Kidney epithelial cell (primary cell): ENCODE results near the gene BSND. TPM values are rescaled to one million over a fixed set of nuclear protein-coding genes. Genes with fewer than 3 reads are reported as not detected.

ENCODE experiments used
- DNase-seq: peaks from one replicate; pipeline ENCODE4 v3.0.0-alpha.2; 2010; ENCODE audit warnings: low read depth
- H3K27me3 ChIP-seq: 2 replicates; pipeline ENCODE4 v1.6.0; 2011; ENCODE audit warnings: low read length; ENCODE audit not compliant: control insufficient read depth, insufficient read depth
- H3K36me3 ChIP-seq: 2 replicates; pipeline ENCODE4 v1.5.1; 2011; ENCODE audit warnings: low read length; ENCODE audit not compliant: control insufficient read depth, insufficient read depth
- H3K4me3 ChIP-seq: 2 replicates; pipeline ENCODE4 v1.5.1; 2011; ENCODE audit warnings: low read depth, mild to moderate bottlenecking, control low read depth, low read length
- total RNA-seq: library from RNA; depleted of rRNA; stranded (reverse); fragments of >200 nt; gene quantifications from 2 replicates; pipeline ENCODE4 v1.2.3, GENCODE V29; 2015
- TF ChIP-seq, protein P1 (sequence below): IDR thresholded peaks from 2 replicates; pipeline ENCODE4 v1.5.1; 2011; ENCODE audit warnings: mild to moderate bottlenecking, moderate library complexity, low read length, control low read depth, inconsistent platforms; ENCODE audit not compliant: insufficient read depth, poor library complexity, severe bottlenecking

The BSND gene
- not detected in 2 replicates for total RNA-seq

GRCh38 chr1:54998677-54999076, at the start of gene BSND:
BSND (plus strand) TSS chr1:54998933; CDS start chr1:54999187, 254 bp downstream.
- Histone ChIP-seq H3K36me3 (no peaks in the 10 kb centered on the region), H3K4me3 (no peak within 1 kb of the TSS), H3K27me3 (peaks cover 27% of the 10 kb centered on the region)
- TF ChIP-seq, protein P1, sequence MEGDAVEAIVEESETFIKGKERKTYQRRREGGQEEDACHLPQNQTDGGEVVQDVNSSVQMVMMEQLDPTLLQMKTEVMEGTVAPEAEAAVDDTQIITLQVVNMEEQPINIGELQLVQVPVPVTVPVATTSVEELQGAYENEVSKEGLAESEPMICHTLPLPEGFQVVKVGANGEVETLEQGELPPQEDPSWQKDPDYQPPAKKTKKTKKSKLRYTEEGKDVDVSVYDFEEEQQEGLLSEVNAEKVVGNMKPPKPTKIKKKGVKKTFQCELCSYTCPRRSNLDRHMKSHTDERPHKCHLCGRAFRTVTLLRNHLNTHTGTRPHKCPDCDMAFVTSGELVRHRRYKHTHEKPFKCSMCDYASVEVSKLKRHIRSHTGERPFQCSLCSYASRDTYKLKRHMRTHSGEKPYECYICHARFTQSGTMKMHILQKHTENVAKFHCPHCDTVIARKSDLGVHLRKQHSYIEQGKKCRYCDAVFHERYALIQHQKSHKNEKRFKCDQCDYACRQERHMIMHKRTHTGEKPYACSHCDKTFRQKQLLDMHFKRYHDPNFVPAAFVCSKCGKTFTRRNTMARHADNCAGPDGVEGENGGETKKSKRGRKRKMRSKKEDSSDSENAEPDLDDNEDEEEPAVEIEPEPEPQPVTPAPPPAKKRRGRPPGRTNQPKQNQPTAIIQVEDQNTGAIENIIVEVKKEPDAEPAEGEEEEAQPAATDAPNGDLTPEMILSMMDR = no peak
- no peak for DNase-seq

DNA sequence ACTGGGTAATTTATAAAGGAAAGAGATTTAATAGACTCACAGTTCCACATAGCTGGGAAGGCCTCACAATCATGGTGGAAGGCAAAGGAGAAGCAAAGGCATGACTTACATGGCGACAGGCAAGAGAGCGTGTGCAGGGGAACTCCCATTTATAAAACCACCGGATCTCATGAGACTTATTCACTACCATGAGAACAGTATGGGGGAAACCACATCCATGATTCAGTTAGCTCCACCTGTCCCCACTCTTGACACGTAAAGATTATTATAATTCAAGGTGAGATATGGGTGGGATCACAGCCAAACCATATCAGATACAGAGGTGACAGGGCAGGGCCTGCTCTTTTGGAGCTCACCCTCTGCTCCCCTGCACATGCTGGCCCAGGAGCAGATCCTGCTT, 49.7 kb upstream of the BSND start:
- no peak for DNase-seq
- TF ChIP-seq, protein P1 = no peak
- Histone ChIP-seq H3K4me3 (no peak overlapping the region), H3K36me3 (no peaks in the 10 kb centered on the region), H3K27me3 (no peaks in the 10 kb centered on the region)

GRCh38 chr1:54950006-54950368, 48.7 kb upstream of the BSND start:
- H3K36me3 ChIP-seq = no peaks in the 10 kb centered on the region
- TF ChIP-seq, protein P1 = no peak

DNA sequence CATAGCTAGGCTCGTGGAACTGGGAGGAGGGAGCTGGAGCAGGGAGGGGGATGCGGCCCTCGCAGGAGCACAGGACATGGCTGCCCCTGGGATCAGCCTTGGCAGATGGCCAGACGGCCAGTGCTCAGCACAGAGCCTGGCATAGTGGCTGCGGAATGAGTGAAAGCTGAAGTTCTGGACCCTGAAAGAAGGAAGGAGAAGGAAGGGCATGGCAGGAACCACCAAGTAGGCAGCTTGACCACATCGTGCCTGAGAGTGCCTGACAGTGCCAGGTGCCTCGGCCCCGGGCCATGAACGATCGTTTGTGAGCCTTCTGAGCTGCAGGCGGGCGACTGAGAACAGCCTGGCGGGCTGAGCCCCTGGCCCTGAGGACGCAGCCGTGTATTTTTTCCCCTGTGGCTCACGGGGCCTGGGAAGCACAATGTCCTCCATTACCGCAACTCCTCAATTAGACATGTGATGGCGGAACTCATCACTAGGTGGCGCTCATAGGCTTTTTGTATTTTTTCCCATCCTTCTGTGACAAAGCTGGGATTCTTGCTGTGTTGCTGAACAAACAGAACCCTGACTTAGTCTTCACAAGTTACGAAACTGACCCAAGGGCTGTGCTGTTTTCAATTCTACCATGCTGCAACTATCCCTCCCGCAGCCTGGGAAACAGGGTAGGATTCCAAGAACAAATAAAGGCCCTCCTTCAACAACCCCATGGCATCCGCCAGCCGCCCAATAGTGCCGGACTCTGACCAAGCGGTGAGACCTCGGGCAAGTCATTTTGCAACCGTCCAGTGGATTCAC, 48.2 kb upstream of the BSND start:
- DNase-seq = no peak
- TF ChIP-seq, protein P1 = peak; percentile 67
- no peaks in the 10 kb centered on the region for H3K36me3 ChIP-seq
- H3K4me3 ChIP-seq = no peak overlapping the region
- no peaks in the 10 kb centered on the region for H3K27me3 ChIP-seq

More at GRCh38 chr1:54950006-54950368, 48.7 kb upstream of the BSND start:
- no peaks in the 10 kb centered on the region for H3K27me3 ChIP-seq
- H3K4me3 ChIP-seq = no peak overlapping the region
- DNase-seq = no peak

- Histone ChIP-seq H3K27me3 (no peaks in the 10 kb centered on the region), H3K36me3 (no peaks in the 10 kb centered on the region), H3K4me3 (no peak overlapping the region)
- TF ChIP-seq, protein P1 = no peak
- no peak for DNase-seq
These were observed 46.9 kb upstream of the BSND start for GRCh38 chr1:54951810-54952226.

DNA sequence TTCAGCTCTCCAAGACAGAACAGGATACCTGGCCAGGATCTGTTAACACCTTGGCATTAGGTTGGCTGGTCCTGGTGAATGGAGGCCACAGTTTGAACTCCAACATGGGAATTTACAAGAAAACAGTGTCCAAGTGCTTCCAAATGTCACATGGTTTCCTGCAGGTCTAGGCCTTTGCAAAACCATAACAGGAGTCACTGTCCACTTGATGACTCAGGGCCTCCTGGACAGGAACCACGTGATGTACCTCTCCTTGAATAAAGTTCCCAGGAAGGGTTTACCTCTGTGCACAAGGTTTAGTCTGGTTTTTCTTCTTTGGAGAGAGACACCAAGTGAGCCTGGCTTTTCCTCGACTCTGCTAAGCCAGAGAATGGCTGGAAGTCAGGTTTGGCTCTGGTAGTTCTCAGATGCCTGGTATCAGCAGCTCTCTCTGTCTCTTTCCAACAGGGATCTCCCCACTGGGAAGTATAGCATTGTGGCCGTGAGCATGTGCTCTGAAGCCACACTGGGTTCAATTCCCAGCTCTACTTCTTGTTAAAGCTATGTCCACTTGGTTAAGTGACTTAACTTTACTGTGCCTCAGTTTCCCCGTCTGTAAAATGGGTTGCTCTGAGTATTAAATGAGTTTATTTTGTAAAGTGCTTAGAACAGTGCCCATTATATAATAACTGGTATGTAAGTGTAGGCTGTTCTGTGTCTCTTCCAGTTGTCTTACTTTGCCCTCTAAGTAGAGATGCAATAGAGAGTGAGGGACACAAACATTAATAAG, 45.6 kb upstream of the BSND start:
- Histone ChIP-seq H3K36me3 (no peaks in the 10 kb centered on the region), H3K27me3 (no peaks in the 10 kb centered on the region), H3K4me3 (no peak overlapping the region)
- TF ChIP-seq, protein P1 = no peak
- no peak for DNase-seq
